Stomach (tissue), 9 donors: Measurements from ENCODE around the gene RBM10. TPM values are rescaled to one million over a fixed set of nuclear protein-coding genes. Genes with fewer than 3 reads are reported as not detected.

Experiments
- DNase-seq, 2 donors: peaks; one replicate each; pipeline versions ENCODE4 v3.0.0 to v3.0.0-alpha.2; 2013 to 2019
- H3K27ac ChIP-seq, 5 donors: fragments of 200-600 bp in 4 of 5; sonication (generic) in 4 of 5; one replicate each; pipeline ENCODE4 v1.5.1; 2013 to 2019; ENCODE audit warnings: mild to moderate bottlenecking in 1 of 5, moderate library complexity in 1 of 5
- H3K27me3 ChIP-seq, 3 donors: fragments of 200-600 bp; sonication (generic); one replicate each; pipeline ENCODE4 v1.5.1; 2017 to 2019; ENCODE audit warnings: mixed run types in 1 of 3
- H3K36me3 ChIP-seq, 4 donors: fragments of 200-600 bp; sonication (generic); 1 replicate in 3 of 4; 2 replicates in 1 of 4; pipeline ENCODE4 v1.5.1; 2016 to 2019
- H3K4me1 ChIP-seq, 4 donors: fragments of 200-600 bp; sonication (generic); one replicate each; pipeline ENCODE4 v1.5.1; 2016 to 2019
- H3K4me3 ChIP-seq, 4 donors: fragments of 200-600 bp; sonication (generic) in 3 of 4; one replicate each; pipeline ENCODE4 v1.5.1; 2016 to 2019; ENCODE audit warnings: mild to moderate bottlenecking in 1 of 4
- H3K9me3 ChIP-seq, 4 donors: fragments of 200-600 bp; sonication (generic); one replicate each; pipeline ENCODE4 v1.5.1; 2016 to 2019
- CTCF ChIP-seq, 7 experiments: fragments of 450-650 bp in 4 of 7; fragments of 200-600 bp in 3 of 7; sonication (generic) in 3 of 7; IDR thresholded peaks; one replicate each; pipeline ENCODE4 v1.5.1; 2016 to 2019; ENCODE audit warnings: antibody characterized with exemption in 7 of 7, control low read depth in 2 of 7, mild to moderate bottlenecking in 1 of 7
- EP300 ChIP-seq: sonication (generic); formaldehyde crosslinking; IDR thresholded peaks from one replicate; pipeline ENCODE4 v1.6.1; 2017; ENCODE audit warnings: antibody characterized with exemption
- POLR2A ChIP-seq, 4 donors: fragments of 450-650 bp; IDR thresholded peaks; one replicate each; pipeline ENCODE4 v1.6.1; 2016; ENCODE audit warnings: antibody characterized with exemption in 4 of 4, control low read depth in 2 of 4, mild to moderate bottlenecking in 1 of 4, moderate library complexity in 1 of 4
- POLR2AphosphoS5 ChIP-seq, 3 donors: sonication (generic); formaldehyde crosslinking; IDR thresholded peaks; one replicate each; pipeline ENCODE4 v1.6.1; 2016; ENCODE audit warnings: antibody characterized with exemption in 3 of 3
- WGBS, 5 donors: extraction: QIAGEN DNeasy Blood & Tissue Kit in 3 of 5; methylation state at CpG; one replicate each; pipeline versions ENCODE4 v1.1.5 to v1.1.7; 2013 to 2018; 5-methylcytosine and 5-hydroxymethylcytosine counted together
- intact Hi-C: fragments of 100-400 bp; cut with DNase I; formaldehyde crosslinking; loops from one replicate; pipeline ENCODE4 v1.15.1; 2023; ENCODE audit warnings: low total_unique reads
- polyA plus RNA-seq, 3 donors: library from polyadenylated mRNA; stranded (reverse); fragments of 200-250 nt; gene quantifications; one replicate each; pipeline ENCODE4 v1.2.3, GENCODE V29; 2013
- total RNA-seq, 5 donors: library from RNA; depleted of rRNA; stranded (reverse); fragments of >200 nt; gene quantifications; one replicate each; pipeline versions ENCODE4 v1.1.0 to v1.2.3, GENCODE V29; 2014 to 2016
- donor health status: healthy with polysubstance abuse.
- donor health status: Bipolar disorder and iron deficiency.
- donor health status: healthy.

RBM10 gene
- total and polyA plus RNA-seq, 8 donors: 1.8 to 51.3 (median 24.9) TPM

- H3K27me3 ChIP-seq: no peaks in the 10 kb centered on the region
- no peak overlapping the region for H3K4me3 ChIP-seq
- DNase-seq: no peak
- H3K27ac ChIP-seq: no peak overlapping the region
- no peaks in the 10 kb centered on the region for H3K9me3 ChIP-seq
- TF ChIP-seq EP300 (no peak), CTCF (IDR thresholded peaks at IDR 0.05) (no peak), POLR2AphosphoS5 (IDR thresholded peaks at IDR 0.05) (no peak), POLR2A (IDR thresholded peaks at IDR 0.05) (no peak)
- H3K36me3 ChIP-seq: peaks cover 42 to 91% (median 89%) of the 10 kb centered on the region in 4 donors
- intact Hi-C loops: no loop called here
- H3K4me1 ChIP-seq: peaks cover 0 to 16% (median 12%) of the 10 kb centered on the region in 4 donors
- WGBS, 5 donors: 83 to 94% (median 91%) methylated on average over 12 of the region's 12 CpGs
Observed at GRCh38 chrX:47212381-47213293, 67.6 kb downstream of the RBM10 start.

DNA sequence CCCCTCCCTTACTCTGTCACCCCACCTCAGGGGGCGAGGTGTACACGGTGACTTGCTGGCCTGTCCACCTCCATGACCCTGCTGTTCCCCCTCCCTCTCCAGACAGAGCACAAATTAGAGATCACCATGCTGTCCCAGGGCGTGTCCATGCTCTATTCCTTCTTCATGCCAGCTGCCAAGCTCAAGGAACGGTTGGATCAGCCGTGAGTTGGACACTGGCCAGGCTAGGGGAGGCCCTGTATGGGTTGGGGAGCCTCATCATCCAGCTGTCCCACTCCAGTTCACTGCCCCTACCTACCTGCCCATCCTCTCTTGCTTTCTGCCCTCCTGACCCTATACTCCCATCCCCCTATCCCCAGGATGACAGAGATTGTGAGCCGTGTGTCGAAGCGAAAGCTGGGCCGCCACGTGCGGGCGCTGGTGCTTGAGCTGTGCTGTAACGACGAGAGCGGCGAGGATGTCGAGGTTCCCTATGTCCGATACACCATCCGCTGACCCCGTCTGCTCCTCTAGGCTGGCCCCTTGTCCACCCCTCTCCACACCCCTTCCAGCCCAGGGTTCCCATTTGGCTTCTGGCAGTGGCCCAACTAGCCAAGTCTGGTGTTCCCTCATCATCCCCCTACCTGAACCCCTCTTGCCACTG, 69.5 kb downstream of the RBM10 start:
- Histone ChIP-seq H3K36me3 (peaks cover 40 to 72% (median 70%) of the 10 kb centered on the region in 4 donors), H3K9me3 (no peaks in the 10 kb centered on the region), H3K27me3 (no peaks in the 10 kb centered on the region), H3K27ac (no peak overlapping the region), H3K4me1 (peaks cover 0 to 23% (median 17%) of the 10 kb centered on the region in 4 donors), H3K4me3 (no peak overlapping the region)
- DNase-seq: no peak
- intact Hi-C loops: no loop called here
- 84 to 90% (median 85%) methylated on average over 18 to 20 of the region's 20 CpGs for WGBS, 5 donors
- no peak for TF ChIP-seq POLR2AphosphoS5 (IDR thresholded peaks at IDR 0.05)
- no peak for TF ChIP-seq CTCF (IDR thresholded peaks at IDR 0.05)
- no peak for TF ChIP-seq POLR2A (IDR thresholded peaks at IDR 0.05)
- TF ChIP-seq EP300: no peak

DNA sequence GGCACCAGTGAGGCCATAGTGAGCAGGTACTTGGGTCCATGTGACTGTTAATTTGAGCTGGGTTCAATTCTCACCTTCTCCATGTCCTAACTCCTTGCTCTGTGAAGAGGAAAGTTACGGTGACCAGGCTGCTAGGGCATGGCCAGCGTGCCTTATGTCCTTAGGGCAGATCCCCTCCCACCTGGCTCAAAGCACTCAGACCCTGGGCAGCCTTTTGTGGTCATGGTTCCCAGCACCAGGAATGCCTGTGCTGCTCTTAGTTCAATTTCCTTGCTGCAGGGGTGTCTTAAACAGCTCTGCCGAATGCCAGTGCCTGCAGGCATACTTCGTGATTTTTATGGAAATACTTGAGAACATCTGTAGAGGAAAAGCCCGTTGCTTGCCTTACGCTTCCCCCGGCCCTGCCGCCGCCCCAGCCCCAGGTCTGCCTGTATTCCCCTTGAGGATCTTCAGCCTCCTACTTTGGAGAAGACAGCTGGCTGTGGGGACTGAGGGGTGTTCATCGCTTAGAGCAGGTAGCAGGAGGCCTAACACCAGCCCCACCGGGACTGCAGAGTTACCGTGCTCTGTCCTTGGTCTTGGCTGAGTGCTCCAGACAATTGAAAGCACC, 70.4 kb downstream of the RBM10 start:
- Histone ChIP-seq H3K4me1 (peaks cover 0 to 31% (median 25%) of the 10 kb centered on the region in 4 donors), H3K9me3 (no peaks in the 10 kb centered on the region), H3K4me3 (no peak overlapping the region), H3K27ac (peak overlapping the region in 2 of 5 donors; percentile 93 to 97), H3K27me3 (no peaks in the 10 kb centered on the region), H3K36me3 (peaks cover 35 to 64% (median 61%) of the 10 kb centered on the region in 4 donors)
- no peak for DNase-seq
- intact Hi-C loops: no loop called here
- TF ChIP-seq CTCF (IDR thresholded peaks at IDR 0.05) (no peak), POLR2A (IDR thresholded peaks at IDR 0.05) (no peak), POLR2AphosphoS5 (IDR thresholded peaks at IDR 0.05) (no peak), EP300 (no peak)
- 81 to 92% (median 84%) methylated on average over 9 to 12 of the region's 12 CpGs for WGBS, 5 donors

GRCh38 chrX:47216393-47216925, 71.4 kb downstream of the RBM10 start:
- Histone ChIP-seq H3K4me1 (peaks cover 0 to 38% (median 35%) of the 10 kb centered on the region in 4 donors), H3K9me3 (no peaks in the 10 kb centered on the region), H3K36me3 (peaks cover 25 to 53% (median 51%) of the 10 kb centered on the region in 4 donors), H3K27ac (peak overlapping the region in 4 of 5 donors; percentile 93 to 97 (median 96)), H3K27me3 (no peaks in the 10 kb centered on the region), H3K4me3 (no peak overlapping the region)
- no peak for TF ChIP-seq EP300
- no peak for TF ChIP-seq POLR2AphosphoS5 (IDR thresholded peaks at IDR 0.05)
- TF ChIP-seq CTCF (IDR thresholded peaks at IDR 0.05): no peak
- no peak for TF ChIP-seq POLR2A (IDR thresholded peaks at IDR 0.05)
- DNase-seq: no peak
- WGBS, 5 donors: 69 to 88% (median 79%) methylated on average over 8 of the region's 8 CpGs
- intact Hi-C loops: no loop called here
